Jurkat, Clone E6-1 (cell line): ENCODE data around the gene ZNF835.

ENCODE experiments used
- DNase-seq: peaks from one replicate; pipeline ENCODE4 v3.0.0-alpha.2; 2011; ENCODE audit warnings: low read depth, low spot score
- H3K4me3 ChIP-seq: 2 replicates; pipeline ENCODE4 v1.5.1; 2011; ENCODE audit warnings: mild to moderate bottlenecking, low read length, control low read depth, moderate library complexity

Gene ZNF835

DNA sequence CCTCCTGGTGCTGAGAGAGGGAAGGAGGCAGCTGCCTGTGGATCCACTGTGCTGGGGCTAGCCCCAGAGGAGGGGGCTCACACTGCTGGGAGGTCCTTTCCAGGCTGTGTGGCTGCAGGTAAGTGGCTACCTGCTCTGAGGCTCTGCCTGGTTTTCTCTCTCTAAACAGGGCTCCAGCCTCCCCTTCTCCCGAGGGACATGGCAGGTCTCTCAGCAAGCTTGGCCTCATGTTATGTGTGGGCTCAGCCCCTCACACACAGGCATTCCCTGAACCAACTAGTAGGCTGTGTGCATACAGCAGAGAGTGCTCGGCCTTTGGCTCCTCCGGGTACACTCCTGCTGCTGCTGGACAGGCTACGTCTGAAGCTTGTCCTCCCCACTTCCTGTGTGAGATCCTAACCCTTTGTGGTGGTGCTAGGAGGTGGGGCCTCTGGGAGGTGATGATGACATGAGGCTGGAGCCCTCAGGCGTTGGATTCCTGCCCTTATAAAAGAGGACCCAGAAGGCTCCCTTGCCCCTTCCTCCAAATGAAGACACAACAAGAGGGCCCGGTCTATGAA, 4.2 kb downstream of the ZNF835 start:
- DNase-seq = no peak

DNA sequence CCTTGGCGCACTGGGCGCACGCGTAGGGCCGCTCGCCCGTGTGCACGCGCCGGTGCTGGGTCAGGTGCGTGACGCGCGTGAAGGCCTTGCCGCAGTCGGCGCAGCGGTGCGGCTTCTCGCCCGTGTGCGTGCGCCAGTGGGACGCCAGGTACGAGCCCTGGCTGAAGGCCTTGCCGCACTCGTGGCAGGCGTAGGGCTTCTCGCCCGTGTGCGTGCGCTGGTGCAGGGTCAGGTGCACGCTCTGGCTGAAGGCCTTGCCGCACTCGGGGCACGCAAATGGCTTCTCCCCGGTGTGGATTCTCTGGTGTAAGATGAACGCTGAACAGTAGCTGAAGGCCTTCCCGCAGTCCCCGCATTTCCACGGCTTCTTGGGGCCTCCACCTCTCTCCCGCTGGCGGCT, 7.0 kb downstream of the ZNF835 start:
- DNase-seq = no peak
- no peak overlapping the region for H3K4me3 ChIP-seq

More for the DNA sequence above, 4.2 kb downstream of the ZNF835 start:
- H3K4me3 ChIP-seq = no peak overlapping the region

DNA sequence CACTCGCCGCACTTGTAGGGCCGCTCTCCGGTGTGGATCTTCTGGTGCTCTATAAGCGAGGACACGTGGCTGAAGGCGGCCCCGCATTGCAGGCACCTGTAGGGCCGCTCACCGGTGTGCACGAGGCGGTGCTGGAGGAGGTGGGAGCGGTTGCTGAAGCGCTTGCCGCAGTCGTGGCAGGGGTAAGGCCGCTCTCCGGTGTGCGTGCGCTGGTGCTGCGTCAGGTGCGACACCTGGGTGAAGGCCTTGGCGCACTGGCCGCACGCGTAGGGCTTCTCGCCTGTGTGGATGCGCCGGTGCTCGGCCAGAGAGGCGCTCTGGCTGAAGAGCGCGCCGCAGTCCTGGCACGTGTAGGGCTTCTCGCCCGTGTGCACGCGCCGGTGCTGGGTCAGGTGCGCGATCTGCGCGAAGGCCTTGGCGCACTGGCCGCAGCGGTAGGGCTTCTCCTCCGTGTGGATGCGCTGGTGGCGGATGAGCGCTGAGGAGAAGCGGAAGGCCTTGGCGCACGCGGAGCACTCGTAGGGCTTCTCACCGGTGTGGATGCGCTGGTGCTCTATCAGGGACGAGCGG, 7.5 kb downstream of the ZNF835 start:
- DNase-seq = no peak
- no peak overlapping the region for H3K4me3 ChIP-seq

DNA sequence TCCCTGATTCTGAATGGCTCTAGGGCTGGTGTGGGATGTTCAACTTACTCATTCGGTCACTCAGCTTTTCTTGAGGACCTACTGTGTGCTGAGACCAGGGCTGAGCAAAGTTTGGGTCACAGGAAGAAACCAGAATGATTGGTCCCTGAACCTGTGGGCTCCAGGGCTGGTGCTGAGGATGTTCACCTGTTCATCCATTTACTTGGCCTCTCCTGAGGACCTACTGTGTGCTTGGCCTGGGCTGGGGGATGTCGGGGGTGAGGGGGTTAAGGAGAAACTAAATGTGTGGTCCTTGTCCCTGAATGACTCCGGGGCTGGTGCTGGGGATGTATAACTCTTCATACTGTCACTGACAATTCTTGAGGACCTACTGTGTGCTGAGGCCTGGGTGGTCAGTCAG, 10.3 kb downstream of the ZNF835 start:
- DNase-seq = no peak
- H3K4me3 ChIP-seq = no peak overlapping the region

DNA sequence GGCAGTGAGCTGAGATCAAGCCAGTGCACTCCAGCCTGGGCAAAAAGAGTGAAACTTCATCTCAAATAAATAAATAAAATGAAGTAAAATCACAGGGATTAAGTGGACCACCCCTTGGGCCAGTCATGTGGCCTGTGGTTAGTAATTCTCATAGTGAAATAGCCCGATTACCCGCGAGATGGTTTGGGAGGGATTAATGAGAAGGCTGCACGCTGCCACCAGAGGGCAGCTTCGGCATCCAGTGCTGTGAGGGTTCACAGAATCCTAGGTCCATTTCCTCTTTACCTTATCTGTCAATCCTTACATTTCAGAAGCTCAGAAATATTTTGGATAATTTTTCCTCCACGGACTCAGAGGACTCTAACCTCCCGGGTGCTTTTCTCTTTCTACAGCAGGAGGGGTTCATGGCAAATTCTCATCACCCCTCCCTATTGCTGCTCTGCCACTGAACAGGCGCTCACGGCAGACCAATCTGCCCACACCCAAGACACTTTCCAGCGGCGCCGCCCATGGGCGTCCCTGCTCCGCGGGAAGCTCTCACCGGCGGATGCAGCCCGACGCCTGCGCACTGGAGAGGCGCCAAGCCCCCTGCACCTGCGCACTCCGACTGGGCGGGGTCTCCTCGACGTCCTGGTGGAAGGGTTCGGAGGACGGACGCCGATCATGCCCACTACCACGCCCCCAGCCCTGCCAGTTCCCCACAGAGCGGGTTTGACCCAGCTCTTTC, 11.0 kb downstream of the ZNF835 start:
- DNase-seq = no peak
- H3K4me3 ChIP-seq = no peak overlapping the region

DNA sequence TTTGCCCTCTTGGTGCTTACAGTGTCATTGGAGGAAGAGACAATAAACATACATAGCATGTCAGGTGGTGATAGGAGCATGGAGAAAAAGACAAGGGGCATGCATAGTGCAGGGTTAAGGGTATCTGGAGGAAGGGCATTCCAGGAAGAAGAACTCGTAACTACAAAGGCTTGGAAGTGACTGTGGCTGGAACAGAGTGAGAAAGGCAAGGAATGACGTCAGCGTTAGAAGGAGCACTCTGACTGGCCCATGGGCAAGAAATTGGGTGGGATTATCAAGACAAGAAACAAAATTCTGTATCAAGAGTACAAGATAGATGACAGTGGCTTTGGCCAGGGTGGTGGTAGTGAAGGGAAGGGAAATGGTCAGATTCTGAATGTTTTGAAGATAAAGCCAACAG, 17.4 kb downstream of the ZNF835 start:
- H3K4me3 ChIP-seq = no peak overlapping the region
- no peak for DNase-seq

DNA sequence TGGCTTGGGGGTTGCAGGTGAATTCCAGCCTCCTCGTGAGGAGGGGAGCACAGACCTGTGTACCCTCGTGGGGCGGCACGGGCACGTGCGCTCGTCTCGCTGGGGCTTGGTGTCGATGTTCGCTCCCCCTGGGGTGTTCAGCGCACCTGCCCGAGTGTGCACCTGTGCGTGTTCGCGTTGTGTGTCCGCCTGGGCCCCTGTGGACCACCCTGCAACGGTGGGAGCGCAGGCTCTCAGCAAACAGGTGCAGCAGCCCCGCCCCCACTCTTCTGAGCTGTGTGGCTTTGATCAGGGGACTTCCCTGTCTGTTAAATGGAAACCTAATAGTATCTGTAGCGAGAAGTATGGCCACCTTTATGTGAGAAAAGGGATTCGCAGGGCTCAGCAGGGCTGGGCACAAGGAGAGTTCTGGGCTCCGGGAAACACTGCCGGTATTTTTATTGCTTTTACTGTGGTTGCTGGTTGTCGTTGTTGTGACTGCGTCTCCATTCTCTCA, 28.0 kb downstream of the ZNF835 start:
- DNase-seq = no peak
- H3K4me3 ChIP-seq = no peak overlapping the region

DNA sequence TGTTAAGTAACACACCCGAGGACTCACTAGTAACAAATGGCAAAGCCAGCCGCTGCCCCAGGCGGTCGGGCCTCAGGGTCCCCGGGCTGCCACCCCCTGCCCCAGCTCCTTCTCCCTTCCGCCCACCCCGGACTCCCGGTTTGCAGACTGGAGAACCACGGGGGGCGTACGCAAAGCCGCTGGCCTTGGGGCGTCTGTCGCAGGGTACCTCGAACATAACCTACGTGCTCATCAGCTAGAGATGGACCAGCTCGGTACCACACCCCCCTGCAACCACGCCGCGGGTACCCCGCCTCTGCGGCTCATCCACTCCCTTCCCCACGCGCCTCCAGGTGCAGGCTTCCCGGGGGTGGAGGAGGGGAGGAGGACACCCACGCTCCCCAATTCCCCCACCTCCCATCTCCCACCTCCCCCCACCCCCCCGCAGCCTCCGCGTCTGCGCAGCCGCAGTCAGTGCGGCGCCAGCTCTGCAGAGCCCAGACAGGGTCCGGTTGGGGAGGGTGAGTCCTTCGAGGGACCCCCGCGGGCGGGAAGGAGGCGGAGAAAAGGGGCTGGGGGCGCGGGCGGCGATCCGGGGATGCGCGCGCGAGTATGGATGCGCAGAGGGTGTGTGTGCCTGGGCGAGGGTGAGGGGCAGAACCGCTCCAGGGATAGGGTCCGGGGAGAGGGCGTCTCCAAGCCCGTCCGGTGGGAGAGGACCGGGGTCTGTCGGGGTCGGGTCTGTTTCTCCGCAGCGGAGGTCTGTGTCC, 28.7 kb downstream of the ZNF835 start, which contains the start of gene SMIM17:
Gene SMIM17, plus strand, starts transcription at position 449 of the 749 bp plus-strand sequence. CDS start 2,509 bp downstream, outside the sequence.
- no peak for DNase-seq
- no peak within 1 kb of the TSS for H3K4me3 ChIP-seq

DNA sequence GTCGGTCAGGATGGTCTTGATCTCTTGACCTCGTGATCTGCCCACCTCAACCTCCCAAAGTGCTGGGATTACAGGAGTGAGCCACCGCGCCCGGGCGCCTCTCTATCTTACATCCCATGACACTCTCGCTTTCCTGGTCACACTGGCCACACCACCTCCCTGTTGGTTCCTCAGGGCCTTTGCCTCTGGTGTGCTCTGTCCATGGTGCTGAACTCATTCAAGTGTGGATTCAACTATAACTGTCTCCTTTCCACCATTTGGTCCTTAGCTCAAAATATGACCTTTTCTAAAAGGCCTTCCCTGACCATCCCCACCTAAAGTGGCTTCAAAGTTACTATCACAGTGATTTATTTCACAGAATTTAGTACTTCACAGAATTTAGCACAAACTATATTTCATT, 32.3 kb downstream of the ZNF835 start:
- H3K4me3 ChIP-seq = no peak overlapping the region
- peak; percentile 9 for DNase-seq

DNA sequence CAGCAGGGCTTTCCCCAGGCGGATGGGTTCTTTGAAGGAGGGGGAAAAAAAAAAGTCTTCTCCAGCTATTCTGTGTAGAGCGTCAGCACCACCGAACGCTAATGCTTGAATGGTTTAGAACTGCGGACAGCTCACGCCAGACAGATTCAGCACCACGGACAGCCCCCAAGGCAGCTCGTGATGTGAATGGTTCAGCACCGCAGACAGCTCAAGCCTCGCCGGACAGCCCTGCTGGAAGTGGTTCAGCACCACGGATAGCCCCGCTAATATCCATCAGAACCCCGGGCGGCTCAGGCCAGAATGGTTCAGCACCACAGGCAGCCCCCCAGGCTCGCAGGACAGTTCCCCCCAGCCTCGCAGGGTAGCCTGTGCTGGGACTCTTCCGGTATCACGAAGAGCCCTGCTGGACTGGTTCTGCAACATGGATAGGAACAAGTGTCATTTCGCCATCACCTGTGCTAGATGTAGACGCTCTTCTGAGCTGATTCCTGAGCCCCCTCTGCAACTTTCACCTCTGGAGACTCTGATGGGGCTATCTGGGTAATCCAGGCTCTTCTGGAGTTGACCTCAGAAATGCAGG, 33.5 kb downstream of the ZNF835 start:
- no peak overlapping the region for H3K4me3 ChIP-seq
- peak; percentile 70 for DNase-seq

DNA sequence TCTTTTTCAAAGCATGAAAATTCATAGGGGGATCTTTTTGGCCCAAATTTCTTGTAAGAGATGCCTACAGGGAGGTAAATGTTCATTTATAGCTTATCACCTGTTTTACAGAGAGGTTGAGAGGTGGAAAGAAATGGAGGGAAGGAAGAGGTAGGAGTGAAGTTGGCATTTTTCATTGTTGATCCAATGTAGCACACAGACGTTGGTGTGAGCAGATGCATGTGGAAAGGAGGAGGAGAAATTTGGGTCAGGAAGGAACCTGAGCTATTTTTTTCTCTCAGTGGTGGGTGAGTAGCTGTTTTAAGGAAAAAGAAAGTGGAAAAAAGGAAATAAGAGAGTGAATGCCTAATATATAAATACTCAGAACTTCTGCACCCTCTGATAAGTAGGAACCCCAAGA, 38.5 kb downstream of the ZNF835 start:
- no peak for DNase-seq

DNA sequence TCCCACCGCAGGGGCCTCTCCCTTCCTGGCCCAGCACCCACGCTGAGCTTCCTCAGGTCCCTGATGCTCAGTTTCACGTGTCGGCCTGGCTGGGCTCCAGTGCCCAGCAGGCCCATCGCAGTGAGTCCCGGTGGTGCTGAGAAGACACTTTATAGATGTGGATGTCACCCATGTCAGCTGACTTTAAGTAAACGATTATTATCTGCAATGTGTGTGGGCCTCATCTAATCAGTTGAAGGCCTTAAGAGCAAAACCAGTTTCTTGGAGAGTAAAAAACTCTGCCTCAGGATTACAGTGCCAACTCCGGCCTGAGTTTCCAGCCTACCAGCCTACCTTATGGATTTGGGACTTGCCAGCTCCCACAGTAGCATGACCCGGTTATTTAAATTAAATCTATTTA, 45.8 kb downstream of the ZNF835 start:
- DNase-seq = no peak
- H3K4me3 ChIP-seq = no peak overlapping the region

More for the DNA sequence above, 38.5 kb downstream of the ZNF835 start:
- H3K4me3 ChIP-seq = no peak overlapping the region

DNA sequence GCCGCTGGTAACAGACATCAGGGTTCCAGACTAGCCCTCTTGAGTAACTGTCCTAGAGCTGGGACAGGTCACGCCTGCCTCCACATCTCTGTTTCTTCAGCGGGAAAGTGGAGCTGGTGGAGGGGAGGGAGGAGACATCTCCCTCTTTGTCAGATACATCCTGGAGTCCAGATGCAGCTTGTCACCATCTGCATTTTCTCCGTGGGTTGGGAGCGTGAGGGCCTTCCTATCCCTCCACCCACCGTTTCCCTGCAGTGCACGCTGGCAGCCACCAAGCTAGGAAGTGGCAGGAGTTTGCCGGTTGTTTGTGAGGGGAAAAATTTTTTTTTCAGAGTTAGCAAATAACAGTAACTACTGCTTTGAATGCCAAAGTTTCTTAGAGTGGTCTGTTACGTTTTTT, 48.6 kb downstream of the ZNF835 start:
- no peak for DNase-seq
- H3K4me3 ChIP-seq = no peak overlapping the region

DNA sequence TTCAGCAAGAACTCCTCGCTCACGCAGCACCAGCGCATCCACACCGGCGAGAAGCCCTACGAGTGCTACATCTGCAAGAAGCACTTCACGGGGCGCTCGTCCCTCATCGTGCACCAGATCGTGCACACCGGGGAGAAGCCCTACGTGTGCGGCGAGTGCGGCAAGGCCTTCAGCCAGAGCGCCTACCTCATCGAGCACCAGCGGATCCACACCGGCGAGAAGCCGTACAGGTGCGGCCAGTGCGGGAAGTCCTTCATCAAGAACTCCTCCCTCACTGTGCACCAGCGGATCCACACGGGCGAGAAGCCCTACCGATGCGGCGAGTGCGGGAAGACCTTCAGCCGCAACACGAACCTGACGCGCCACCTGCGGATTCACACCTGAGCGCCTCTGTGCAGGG, 49.2 kb downstream of the ZNF835 start:
- no peak overlapping the region for H3K4me3 ChIP-seq
- no peak for DNase-seq

DNA sequence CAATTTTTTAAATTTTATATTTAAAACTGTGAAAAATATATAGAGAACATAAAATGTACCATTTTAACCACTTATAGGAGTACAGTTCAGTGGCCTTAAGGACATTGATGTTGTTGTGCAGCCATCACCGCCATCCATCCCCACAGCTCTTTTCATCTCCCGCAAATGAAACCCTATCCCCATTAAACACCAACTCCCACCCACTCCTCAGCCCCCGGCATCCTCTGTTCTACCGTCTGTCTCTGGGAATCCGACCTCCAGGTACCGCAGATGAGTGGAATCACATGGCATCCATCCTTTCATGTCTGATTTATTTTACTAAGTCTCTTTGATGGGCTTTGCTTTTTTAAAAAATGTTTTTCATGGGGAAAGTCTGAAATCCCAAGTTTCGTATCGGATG, 52.4 kb downstream of the ZNF835 start:
- H3K4me3 ChIP-seq = no peak overlapping the region
- DNase-seq = no peak

DNA sequence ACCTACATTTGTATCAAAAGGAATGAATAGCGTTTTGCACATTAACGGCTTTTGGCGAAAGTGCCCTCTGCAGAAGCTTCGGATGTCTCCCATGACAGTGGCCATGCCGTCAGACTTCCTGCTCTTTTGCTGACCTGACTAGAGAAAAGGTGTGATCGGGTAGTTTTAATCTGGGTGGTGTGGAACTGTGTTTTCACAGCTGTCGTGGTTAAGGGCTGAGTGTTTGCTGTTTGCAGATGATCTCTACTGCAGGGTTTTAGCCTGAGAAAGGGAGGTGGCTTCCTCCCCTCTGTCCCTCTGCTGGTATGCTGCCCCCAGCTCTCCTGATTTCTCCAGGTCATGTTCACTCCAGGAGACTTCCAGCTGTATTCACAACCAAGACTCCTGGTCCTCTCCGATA, 54.0 kb downstream of the ZNF835 start:
- H3K4me3 ChIP-seq = no peak overlapping the region
- no peak for DNase-seq

DNA sequence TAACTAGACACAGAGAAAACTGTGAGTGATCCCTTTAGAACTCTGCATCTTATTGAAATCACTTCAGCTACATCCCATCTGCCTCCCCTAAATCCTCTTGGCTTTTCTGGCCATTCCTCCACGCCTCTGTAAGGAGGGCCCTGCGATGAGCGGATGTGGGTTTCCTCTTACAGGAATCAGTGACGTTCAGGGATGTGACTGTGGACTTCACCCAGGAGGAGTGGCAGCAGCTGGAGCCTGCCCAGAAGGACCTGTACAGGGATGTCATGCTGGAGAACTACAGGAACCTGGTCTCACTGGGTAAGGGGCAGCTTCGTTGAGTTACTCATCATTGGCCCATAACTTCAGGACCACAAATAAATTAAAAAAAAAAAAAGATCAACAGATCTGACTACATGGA, 57.9 kb downstream of the ZNF835 start:
- H3K4me3 ChIP-seq = no peak overlapping the region
- DNase-seq = no peak

DNA sequence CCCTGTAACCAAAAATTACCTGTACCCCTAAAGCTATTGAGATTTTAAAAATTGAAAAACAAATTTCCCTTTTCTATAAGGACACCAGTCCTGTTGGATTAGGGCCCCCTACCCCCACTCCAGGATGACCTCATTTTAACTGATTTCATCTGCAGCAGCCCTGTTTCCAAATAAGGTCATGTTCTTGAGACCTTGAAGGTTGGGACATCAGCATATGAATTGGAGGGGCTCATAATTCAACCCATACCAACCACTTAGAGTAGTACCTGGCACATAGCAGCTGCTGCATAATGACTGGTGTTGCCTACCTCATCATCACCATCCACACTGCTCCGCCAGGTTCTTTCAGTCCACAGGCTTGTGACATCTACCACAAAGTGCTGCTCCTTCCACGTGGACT, 58.8 kb downstream of the ZNF835 start:
- H3K4me3 ChIP-seq = no peak overlapping the region
- no peak for DNase-seq
